ENCODE data around the gene ALLC.
"Not testable (repeated sequence)": the region's sequence is repeated elsewhere in the genome, so short reads cannot be mapped to it uniquely, and the experiment has no call there.

The ALLC gene

GRCh38 chr2:3626812-3627499, 31.0 kb upstream of the ALLC start:
- DNase-seq = no peak

- no peak for DNase-seq
Observed at GRCh38 chr2:3627500-3628100, 30.4 kb upstream of the ALLC start.

GRCh38 chr2:3628241-3628679, 29.7 kb upstream of the ALLC start:
- no peak for DNase-seq

GRCh38 chr2:3628800-3629199, 29.2 kb upstream of the ALLC start:
- no peak for DNase-seq

GRCh38 chr2:3630631-3631030, 27.4 kb upstream of the ALLC start:
- no peak for DNase-seq

- no peak for DNase-seq
Observed at GRCh38 chr2:3631161-3631850, 26.7 kb upstream of the ALLC start.

- DNase-seq = no peak
Observed at GRCh38 chr2:3631851-3632659, 25.9 kb upstream of the ALLC start.

- DNase-seq = no peak
Observed at GRCh38 chr2:3633089-3633981, 24.7 kb upstream of the ALLC start.

- DNase-seq = no peak
Observed at GRCh38 chr2:3633982-3634595, 23.9 kb upstream of the ALLC start.

GRCh38 chr2:3634596-3635121, 23.3 kb upstream of the ALLC start:
- no peak for DNase-seq

GRCh38 chr2:3635171-3635974, 22.6 kb upstream of the ALLC start:
- DNase-seq = no peak

- not testable (repeated sequence) for DNase-seq
Observed at GRCh38 chr2:3635975-3636327, 22.0 kb upstream of the ALLC start.

- no peak for DNase-seq
Observed at GRCh38 chr2:3636586-3637310, 21.3 kb upstream of the ALLC start.

- no peak for DNase-seq
Observed at GRCh38 chr2:3637311-3637675, 20.7 kb upstream of the ALLC start.

- no peak for DNase-seq
Observed at GRCh38 chr2:3637692-3638455, 20.1 kb upstream of the ALLC start.

- no peak for DNase-seq
Observed at GRCh38 chr2:3638456-3638810, 19.6 kb upstream of the ALLC start.

GRCh38 chr2:3639015-3639630, 18.9 kb upstream of the ALLC start:
- DNase-seq = no peak

GRCh38 chr2:3639653-3640052, 18.3 kb upstream of the ALLC start:
- DNase-seq = no peak

GRCh38 chr2:3641181-3641580, 16.8 kb upstream of the ALLC start:
- no peak for DNase-seq

Data from NCI-H748 treated with DMSO at 0.1 percent for 48 hours (cell line).